Panc1 (cell line): ENCODE measurements around the gene ITIH2. TPM values are rescaled to one million over a fixed set of nuclear protein-coding genes. Genes with fewer than 3 reads are reported as not detected.
"Not testable (repeated sequence)": the region's sequence is repeated elsewhere in the genome, so short reads cannot be mapped to it uniquely, and the experiment has no call there.

Experiments used
- ATAC-seq: fragments of 200-7000 bp; cut with Tn5 transposase; 2 replicates; pipeline ENCODE4 v1.9.1; 2020; ENCODE audit warnings: mild to moderate bottlenecking, moderate library complexity
- BruUV-seq: library from RNA; stranded (reverse); fragments of 400-500 nt; replicated peaks from 2 replicates; lab custom pipeline; 2021; lab: Mats Ljungman, UMichigan
- CTCF ChIA-PET: fragments of 300-600 bp; sonication (Branson Sonifier 250); formaldehyde crosslinking; loops from one replicate; lab custom pipeline; 2022; ENCODE audit warnings: antibody characterized with exemption; lab: Charles Lee
- POLR2A ChIA-PET: fragments of 300-600 bp; sonication (Branson Sonifier 250); formaldehyde crosslinking; loops from one replicate; lab custom pipeline; 2022; ENCODE audit warnings: antibody characterized with exemption; lab: Charles Lee
- DNase-seq: peaks from one replicate; pipeline ENCODE4 v3.0.0-alpha.2; 2010; ENCODE audit warnings: low read depth, low spot score
- H3K27ac ChIP-seq: 2 replicates; pipeline ENCODE4 v1.5.1; 2011; ENCODE audit warnings: mild to moderate bottlenecking, low read length, inconsistent platforms
- H3K27me3 ChIP-seq: fragments of 200-500 bp; sonication (Bioruptor generic); 2 replicates; pipeline ENCODE4 v1.6.0; 2014; ENCODE audit warnings: low read length, inconsistent platforms; ENCODE audit not compliant: control insufficient read depth, insufficient read depth
- H3K36me3 ChIP-seq: fragments of 200-500 bp; sonication (Bioruptor generic); 2 replicates; pipeline ENCODE4 v1.5.1; 2014; ENCODE audit warnings: inconsistent platforms, mild to moderate bottlenecking, low read length, moderate library complexity; ENCODE audit not compliant: control insufficient read depth, insufficient read depth
- H3K4me1 ChIP-seq: 2 replicates; pipeline ENCODE4 v1.5.1; 2011; ENCODE audit warnings: inconsistent platforms, mild to moderate bottlenecking, low read length, moderate library complexity; ENCODE audit not compliant: control insufficient read depth, insufficient read depth
- H3K4me3 ChIP-seq, 2 experiments: 2 replicates each; pipeline ENCODE4 v1.5.1; 2011 to 2012; ENCODE audit warnings: low read depth in 2 of 2, low read length in 2 of 2, mild to moderate bottlenecking in 2 of 2, inconsistent platforms in 1 of 2, moderate library complexity in 1 of 2
- H3K9me3 ChIP-seq: fragments of 200-500 bp; sonication (Bioruptor generic); 2 replicates; pipeline ENCODE4 v1.5.1; 2014; ENCODE audit warnings: low read depth, mild to moderate bottlenecking, inconsistent platforms, low read length, moderate library complexity; ENCODE audit not compliant: control insufficient read depth, insufficient read depth
- CTCF ChIP-seq: fragments of 450-650 bp; IDR thresholded peaks from 2 replicates; pipeline ENCODE4 v1.5.1; 2017; ENCODE audit warnings: mild to moderate bottlenecking
- POLR2AphosphoS5 ChIP-seq: IDR thresholded peaks from 2 replicates; pipeline ENCODE4 v1.6.1; 2012; ENCODE audit warnings: mild to moderate bottlenecking, low read depth, low read length, moderate library complexity
- REST ChIP-seq, 2 experiments: IDR thresholded peaks; 2 replicates each; pipeline ENCODE4 v1.6.1; 2011 to 2012; ENCODE audit warnings: low read depth in 2 of 2, control low read depth in 1 of 2, low read length in 1 of 2, mild to moderate bottlenecking in 1 of 2, moderate library complexity in 1 of 2; ENCODE audit not compliant: insufficient read depth in 1 of 2
- SIN3A ChIP-seq: IDR thresholded peaks from 2 replicates; pipeline ENCODE4 v1.6.1; 2012; ENCODE audit warnings: low read depth, mild to moderate bottlenecking, low read length, moderate library complexity, borderline replicate concordance; ENCODE audit not compliant: insufficient read depth
- TCF7L2 ChIP-seq: IDR thresholded peaks from 2 replicates; pipeline ENCODE4 v1.6.1; 2011; ENCODE audit warnings: mild to moderate bottlenecking, low read depth, low read length, inconsistent platforms
- in situ Hi-C: cut with HindIII; loops from 2 replicates; pipeline ENCODE4 v1.10.0; 2016; ENCODE audit warnings: low sequenced_read_pairs, low pct_unique_long_range_greater_than_20kb
- intact Hi-C: fragments of 100-400 bp; cut with micrococcal nuclease; formaldehyde crosslinking; loops from one replicate; pipeline ENCODE4 v1.10.0; 2022; ENCODE audit not compliant: unreplicated experiment
- total RNA-seq: library from RNA; stranded (reverse); gene quantifications from one replicate; pipeline ENCODE4 v1.2.1, GENCODE V29; 2021; ENCODE audit not compliant: unreplicated experiment

ITIH2 gene
- total RNA-seq, 1 experiment from 2014 or later: 0.67 TPM

GRCh38 chr10:7687228-7687907 lies 15.7 kb upstream of the ITIH2 start:
- POLR2A ChIA-PET: no interaction called here
- no peak overlapping the region for H3K4me3 ChIP-seq

GRCh38 chr10:7689591-7689990 lies 13.5 kb upstream of the ITIH2 start:
- H3K9me3 ChIP-seq: no peaks in the 10 kb centered on the region
- H3K27ac ChIP-seq: no peak overlapping the region
- ChIA-PET POLR2A (no interaction called here), CTCF (interaction anchor here (3.3 kb wide), 1 partner anchor 164 kb away, joined by 32 read pairs; no protein-coding TSS in a partner anchor)
- BruUV-seq: no TSS peak
- H3K36me3 ChIP-seq: no peaks in the 10 kb centered on the region
- intact Hi-C loops: no loop called here
- H3K27me3 ChIP-seq: no peaks in the 10 kb centered on the region
- no peak overlapping the region for H3K4me3 ChIP-seq
- TF ChIP-seq REST (IDR thresholded peaks at IDR 0.05; ENCODE audit: insufficient read depth in 1 of 2, low read depth in 2 of 2, low read length in 1 of 2): no peak
- DNase-seq (no peak), ATAC-seq (no peak)
- in situ Hi-C loops: no loop called here
- H3K4me1 ChIP-seq: no peaks in the 10 kb centered on the region

More at GRCh38 chr10:7687228-7687907, 15.7 kb upstream of the ITIH2 start:
- CTCF ChIA-PET: interaction anchor here (0.7 to 3.3 kb wide), 3 partner anchors 35 to 162 kb away, joined by 3 to 32 read pairs (median 4); no protein-coding TSS in a partner anchor
- ATAC-seq: peak; percentile 91
- no peaks in the 10 kb centered on the region for H3K27me3 ChIP-seq
- in situ Hi-C loops: no loop called here
- no peaks in the 10 kb centered on the region for H3K36me3 ChIP-seq
- no TSS peak for BruUV-seq
- H3K9me3 ChIP-seq: no peaks in the 10 kb centered on the region
- no peaks in the 10 kb centered on the region for H3K4me1 ChIP-seq
- DNase-seq: peak; percentile 69
- H3K27ac ChIP-seq: no peak overlapping the region
- intact Hi-C loops: loop anchor here (2.0 kb wide), 1 partner anchor 163 kb away; no protein-coding TSS in a partner anchor
- TF ChIP-seq POLR2AphosphoS5: no peak
- TF ChIP-seq CTCF: peak; percentile 89
- TF ChIP-seq REST (IDR thresholded peaks at IDR 0.05; ENCODE audit: insufficient read depth in 1 of 2, low read depth in 2 of 2, low read length in 1 of 2): no peak
- peak; percentile 81 for TF ChIP-seq TCF7L2
- no peak for TF ChIP-seq SIN3A

- H3K36me3 ChIP-seq, POLR2A ChIA-PET, CTCF ChIA-PET, H3K27me3 ChIP-seq, H3K9me3 ChIP-seq, ATAC-seq, in situ Hi-C loops, DNase-seq, intact Hi-C loops, H3K27ac ChIP-seq, H3K4me3 ChIP-seq, BruUV-seq, H3K4me1 ChIP-seq: not testable (repeated sequence)
These were observed 12.1 kb upstream of the ITIH2 start for GRCh38 chr10:7690885-7691597.

- in situ Hi-C loops, DNase-seq, H3K27me3 ChIP-seq, ATAC-seq, CTCF ChIA-PET, H3K36me3 ChIP-seq, H3K4me1 ChIP-seq, BruUV-seq, H3K4me3 ChIP-seq, intact Hi-C loops, H3K9me3 ChIP-seq, H3K27ac ChIP-seq, POLR2A ChIA-PET: not testable (repeated sequence)
These were observed 10.7 kb upstream of the ITIH2 start for GRCh38 chr10:7692368-7692767.
